SK-N-SH (cell line): ENCODE data around the gene USH1G.

ENCODE experiments used
- CHD2 ChIP-seq: fragments of 150-350 bp; IDR thresholded peaks from 2 replicates; pipeline ENCODE4 v1.6.1; 2018; ENCODE audit warnings: low read length; ENCODE audit not compliant: partially characterized antibody
- EZH2phosphoT487 ChIP-seq: fragments of 200-600 bp; sonication (generic); IDR thresholded peaks from 2 replicates; pipeline ENCODE4 v1.6.1; 2017; ENCODE audit warnings: low read depth, mixed run types, mild to moderate bottlenecking, antibody characterized with exemption, moderate library complexity, borderline replicate concordance
- FOXM1 ChIP-seq: IDR thresholded peaks from 2 replicates; pipeline ENCODE4 v1.4.0; 2012; ENCODE audit warnings: low read depth, mild to moderate bottlenecking
- GATA2 ChIP-seq: sonication (generic); formaldehyde crosslinking; IDR thresholded peaks from 2 replicates; pipeline ENCODE4 v1.5.0; 2020; ENCODE audit warnings: mild to moderate bottlenecking, missing genetic modification reagents
- JUND ChIP-seq: IDR thresholded peaks from 2 replicates; pipeline ENCODE4 v1.4.0; 2012
- RAD21 ChIP-seq: IDR thresholded peaks from 2 replicates; pipeline ENCODE4 v1.6.1; 2012; ENCODE audit warnings: mild to moderate bottlenecking, low read length
- SIN3A ChIP-seq: IDR thresholded peaks from 2 replicates; pipeline ENCODE4 v1.6.1; 2012; ENCODE audit warnings: low read depth, mild to moderate bottlenecking, low read length, moderate library complexity, borderline replicate concordance
- TAF1 ChIP-seq: IDR thresholded peaks from 2 replicates; pipeline ENCODE4 v1.6.1; 2012; ENCODE audit warnings: low read depth, mild to moderate bottlenecking, low read length, moderate library complexity, borderline replicate concordance
- TCF12 ChIP-seq: IDR thresholded peaks from 2 replicates; pipeline ENCODE4 v1.4.0; 2012
- YY1 ChIP-seq: IDR thresholded peaks from 2 replicates; pipeline ENCODE4 v1.4.0; 2012; ENCODE audit warnings: low read depth, mild to moderate bottlenecking
- TF ChIP-seq, protein P1 (sequence below): fragments of 200-600 bp; sonication (generic); IDR thresholded peaks from 2 replicates; pipeline ENCODE4 v1.6.1; 2017; ENCODE audit warnings: antibody characterized with exemption, mild to moderate bottlenecking, moderate library complexity
- TF ChIP-seq, protein P2 (sequence below): IDR thresholded peaks from 2 replicates; pipeline ENCODE4; 2012
- TF ChIP-seq, protein P3 (sequence below): IDR thresholded peaks from 2 replicates; pipeline ENCODE4 v1.4.0; 2012; ENCODE audit warnings: low read depth, borderline replicate concordance

DNA sequence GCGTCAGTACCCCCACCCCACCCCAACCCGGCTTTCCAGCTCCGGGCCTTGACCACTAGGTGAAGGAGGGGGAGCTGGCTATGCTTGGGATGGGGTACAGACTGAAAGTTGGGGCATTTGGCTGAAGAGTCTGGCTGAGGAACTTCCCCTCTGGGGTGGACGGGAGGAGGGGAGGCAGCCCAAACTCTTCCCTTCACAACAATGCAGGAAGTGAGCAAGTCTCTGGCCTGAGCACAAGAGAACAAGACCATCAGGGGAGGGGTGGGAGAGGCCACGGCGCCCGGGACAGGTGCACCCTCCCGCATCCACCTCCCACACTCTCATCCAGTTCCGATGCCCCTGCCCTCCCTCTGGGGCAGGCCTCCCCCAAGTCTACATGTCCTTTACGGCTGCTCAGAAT lies 5.6 kb downstream of the USH1G start:
- TF ChIP-seq, protein P1, sequence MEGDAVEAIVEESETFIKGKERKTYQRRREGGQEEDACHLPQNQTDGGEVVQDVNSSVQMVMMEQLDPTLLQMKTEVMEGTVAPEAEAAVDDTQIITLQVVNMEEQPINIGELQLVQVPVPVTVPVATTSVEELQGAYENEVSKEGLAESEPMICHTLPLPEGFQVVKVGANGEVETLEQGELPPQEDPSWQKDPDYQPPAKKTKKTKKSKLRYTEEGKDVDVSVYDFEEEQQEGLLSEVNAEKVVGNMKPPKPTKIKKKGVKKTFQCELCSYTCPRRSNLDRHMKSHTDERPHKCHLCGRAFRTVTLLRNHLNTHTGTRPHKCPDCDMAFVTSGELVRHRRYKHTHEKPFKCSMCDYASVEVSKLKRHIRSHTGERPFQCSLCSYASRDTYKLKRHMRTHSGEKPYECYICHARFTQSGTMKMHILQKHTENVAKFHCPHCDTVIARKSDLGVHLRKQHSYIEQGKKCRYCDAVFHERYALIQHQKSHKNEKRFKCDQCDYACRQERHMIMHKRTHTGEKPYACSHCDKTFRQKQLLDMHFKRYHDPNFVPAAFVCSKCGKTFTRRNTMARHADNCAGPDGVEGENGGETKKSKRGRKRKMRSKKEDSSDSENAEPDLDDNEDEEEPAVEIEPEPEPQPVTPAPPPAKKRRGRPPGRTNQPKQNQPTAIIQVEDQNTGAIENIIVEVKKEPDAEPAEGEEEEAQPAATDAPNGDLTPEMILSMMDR = no peak
- TF ChIP-seq GATA2 (CRISPR knock-in tag) (no peak), RAD21 (no peak), EZH2phosphoT487 (no peak), FOXM1 (no peak), TCF12 (no peak), CHD2 (no peak), YY1 (no peak), JUND (no peak), SIN3A (no peak), TAF1 (no peak)
- TF ChIP-seq, protein P2, sequence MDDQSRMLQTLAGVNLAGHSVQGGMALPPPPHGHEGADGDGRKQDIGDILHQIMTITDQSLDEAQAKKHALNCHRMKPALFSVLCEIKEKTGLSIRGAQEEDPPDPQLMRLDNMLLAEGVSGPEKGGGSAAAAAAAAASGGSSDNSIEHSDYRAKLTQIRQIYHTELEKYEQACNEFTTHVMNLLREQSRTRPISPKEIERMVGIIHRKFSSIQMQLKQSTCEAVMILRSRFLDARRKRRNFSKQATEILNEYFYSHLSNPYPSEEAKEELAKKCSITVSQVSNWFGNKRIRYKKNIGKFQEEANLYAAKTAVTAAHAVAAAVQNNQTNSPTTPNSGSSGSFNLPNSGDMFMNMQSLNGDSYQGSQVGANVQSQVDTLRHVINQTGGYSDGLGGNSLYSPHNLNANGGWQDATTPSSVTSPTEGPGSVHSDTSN = no peak
- TF ChIP-seq, protein P3, sequence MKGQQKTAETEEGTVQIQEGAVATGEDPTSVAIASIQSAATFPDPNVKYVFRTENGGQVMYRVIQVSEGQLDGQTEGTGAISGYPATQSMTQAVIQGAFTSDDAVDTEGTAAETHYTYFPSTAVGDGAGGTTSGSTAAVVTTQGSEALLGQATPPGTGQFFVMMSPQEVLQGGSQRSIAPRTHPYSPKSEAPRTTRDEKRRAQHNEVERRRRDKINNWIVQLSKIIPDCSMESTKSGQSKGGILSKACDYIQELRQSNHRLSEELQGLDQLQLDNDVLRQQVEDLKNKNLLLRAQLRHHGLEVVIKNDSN = no peak
